ENCODE measurements around the gene ELFN2. TPM values are rescaled to one million over a fixed set of nuclear protein-coding genes. Genes with fewer than 3 reads are reported as not detected.

Gene ELFN2
- total RNA-seq, 1 donor from 2014 or later: 0.05 TPM

DNA sequence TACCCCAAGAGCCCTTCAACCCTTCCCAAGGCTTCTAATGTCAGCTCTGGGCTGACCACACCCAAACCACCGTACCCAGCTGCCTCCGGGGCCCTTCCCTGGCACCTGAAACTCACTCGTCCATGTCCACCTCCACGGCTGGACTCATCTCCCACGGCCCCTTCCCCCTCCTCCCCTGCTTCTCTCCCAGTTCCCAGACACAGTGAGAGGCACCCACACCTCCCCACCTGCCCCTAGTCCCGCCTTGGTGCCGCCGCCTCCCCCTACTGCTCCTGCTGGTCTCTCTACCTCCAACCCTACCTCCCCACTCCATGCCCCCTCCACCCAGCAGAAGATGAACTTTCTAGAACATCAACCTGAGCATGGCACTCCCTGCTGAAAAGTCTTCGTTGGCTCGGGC is 39.5 kb downstream of the ELFN2 start:
- no peak for DNase-seq (ENCODE audit: low read depth)

DNA sequence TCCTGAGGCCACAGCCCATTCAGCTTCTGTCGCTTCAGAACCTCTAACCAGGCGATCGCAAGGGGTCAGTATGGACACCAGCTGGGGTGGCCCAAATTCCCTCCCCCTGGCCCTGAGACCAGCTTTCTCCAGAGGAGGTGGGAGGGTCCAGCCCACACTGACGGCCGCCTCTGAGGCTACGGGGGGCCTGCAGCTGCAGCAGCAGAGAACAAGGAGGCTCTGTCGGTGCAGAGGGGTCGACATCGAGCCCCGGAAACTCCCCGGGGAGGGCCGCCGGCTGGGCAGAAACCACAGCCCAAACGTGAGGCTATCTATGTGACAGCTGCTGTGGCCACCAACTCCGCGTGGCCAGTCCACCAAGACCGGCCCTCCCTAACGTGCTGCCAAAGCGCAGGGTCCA is 40.8 kb downstream of the ELFN2 start:
- DNase-seq (ENCODE audit: low read depth): peak; percentile 69

DNA sequence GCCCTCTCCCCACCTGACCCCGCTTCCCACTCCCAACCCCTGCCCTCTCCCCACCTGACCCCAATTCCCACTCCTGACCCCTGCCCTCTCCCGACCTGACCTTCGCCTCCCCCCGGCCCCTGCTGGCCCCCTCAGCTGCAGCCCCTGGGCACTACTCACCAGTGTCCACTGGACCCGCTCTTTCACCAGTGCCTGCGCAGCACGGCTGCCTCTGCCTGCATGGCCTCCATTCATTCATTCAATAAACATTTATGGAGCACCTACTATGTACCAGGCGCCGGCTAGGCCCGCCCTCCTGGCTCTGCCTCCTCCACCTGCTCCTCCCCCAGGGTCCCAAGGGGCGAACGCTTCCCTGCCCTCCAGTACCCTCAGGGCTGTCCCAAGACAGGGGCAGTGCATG is 42.6 kb downstream of the ELFN2 start:
- no peak for DNase-seq (ENCODE audit: low read depth)

DNA sequence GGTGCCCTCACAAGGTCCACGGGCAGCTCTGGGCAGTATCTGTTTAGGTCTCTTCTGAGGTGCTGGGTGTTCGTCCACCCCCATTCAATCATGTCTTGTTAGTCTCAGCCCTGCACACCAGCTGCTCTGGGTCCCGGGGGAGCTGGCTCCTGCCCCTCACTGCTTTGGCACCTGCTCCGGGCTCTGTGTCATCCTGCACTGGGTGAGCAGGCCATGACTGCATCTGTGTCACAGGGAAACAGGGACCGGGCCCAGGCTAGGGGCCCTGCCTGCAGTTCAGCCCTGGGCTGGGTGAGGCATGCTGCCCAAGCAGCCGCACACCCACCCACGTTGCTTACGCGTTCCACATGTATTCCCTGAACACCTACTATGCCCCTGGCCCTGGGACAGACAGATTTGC is 43.9 kb downstream of the ELFN2 start:
- DNase-seq (ENCODE audit: low read depth): peak; percentile 95

DNA sequence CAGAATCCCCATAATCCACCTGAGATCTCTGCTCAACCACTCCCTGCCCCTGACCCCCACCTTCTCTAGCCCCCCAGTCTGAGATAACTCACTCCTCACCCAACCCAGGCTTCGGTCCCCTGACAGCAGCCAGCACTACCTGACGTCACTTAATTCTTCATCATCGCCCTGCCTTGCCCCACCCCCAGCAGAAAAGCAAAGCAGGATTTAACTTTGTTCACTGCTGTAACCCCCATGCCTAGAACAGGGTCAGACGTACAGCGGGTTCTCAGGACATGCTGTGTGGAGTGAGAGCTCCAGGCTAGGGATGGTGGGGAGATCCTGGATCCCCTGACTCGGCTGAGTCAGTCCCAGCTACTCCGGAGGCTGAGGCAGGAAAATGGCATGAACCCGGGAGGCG is 45.8 kb downstream of the ELFN2 start:
- no peak for DNase-seq (ENCODE audit: low read depth)

DNA sequence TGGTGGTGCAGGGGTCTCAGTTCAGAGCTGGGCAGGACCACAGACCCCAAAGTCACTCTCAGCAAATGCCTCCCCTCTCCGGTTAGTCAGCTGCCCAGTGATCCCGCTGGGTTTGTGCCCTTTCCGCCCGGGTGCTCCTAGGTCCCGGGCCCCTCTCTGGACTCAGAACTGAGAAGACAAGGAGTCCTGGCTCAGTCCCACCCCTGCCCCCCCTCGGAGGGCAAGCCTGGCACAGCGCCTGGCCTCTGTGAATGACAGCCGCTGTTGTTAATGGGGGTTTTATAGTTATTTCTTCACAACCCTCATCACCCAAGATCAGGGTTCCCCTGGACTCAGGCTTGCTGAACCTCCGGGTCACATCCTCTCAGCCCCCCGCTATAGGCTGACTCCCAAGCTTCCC is 47.6 kb downstream of the ELFN2 start:
- DNase-seq (ENCODE audit: low read depth): peak; percentile 50

DNA sequence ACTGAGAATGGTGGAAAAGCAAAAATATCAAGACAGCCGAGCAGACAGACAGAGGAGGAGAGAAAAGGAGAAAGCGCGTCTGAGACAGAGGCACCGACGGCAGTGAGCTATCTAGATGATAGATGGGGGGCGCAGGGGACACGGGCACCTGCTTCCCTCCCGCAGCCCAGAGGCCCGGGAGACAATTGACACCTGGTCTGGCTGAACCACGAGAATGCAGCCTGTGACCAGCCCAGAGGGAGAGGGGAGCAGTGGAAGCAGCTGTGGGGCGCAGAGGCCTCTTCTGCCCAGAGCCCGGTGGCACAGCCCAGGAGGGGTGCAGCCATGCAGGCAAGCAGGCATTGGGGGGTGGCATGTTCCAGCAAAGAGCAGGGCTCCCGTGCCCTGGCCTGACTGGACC is 48.2 kb downstream of the ELFN2 start:
- peak; percentile 85 for DNase-seq (ENCODE audit: low read depth)

DNA sequence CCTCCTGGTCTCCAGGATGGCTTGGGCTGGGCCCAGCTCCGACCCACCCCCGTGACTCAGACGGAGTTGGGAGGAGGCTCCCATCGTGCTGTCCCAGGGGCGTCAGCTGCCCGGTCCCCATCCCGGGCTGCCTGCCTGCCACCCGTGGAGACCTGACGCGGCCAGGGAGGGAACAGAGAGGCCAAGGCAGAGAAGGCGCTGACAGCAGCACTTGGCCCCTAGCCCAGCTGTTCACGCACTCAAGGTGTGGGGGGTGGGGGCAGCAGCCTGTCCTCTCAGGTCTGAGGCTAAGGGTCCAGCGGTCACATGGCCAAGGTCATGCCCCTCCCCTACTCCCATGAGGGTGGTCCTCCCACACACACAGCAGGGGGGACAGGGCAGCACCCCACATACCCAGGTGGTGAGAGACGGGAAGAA is 48.6 kb downstream of the ELFN2 start:
- peak; percentile 49 for DNase-seq (ENCODE audit: low read depth)

DNA sequence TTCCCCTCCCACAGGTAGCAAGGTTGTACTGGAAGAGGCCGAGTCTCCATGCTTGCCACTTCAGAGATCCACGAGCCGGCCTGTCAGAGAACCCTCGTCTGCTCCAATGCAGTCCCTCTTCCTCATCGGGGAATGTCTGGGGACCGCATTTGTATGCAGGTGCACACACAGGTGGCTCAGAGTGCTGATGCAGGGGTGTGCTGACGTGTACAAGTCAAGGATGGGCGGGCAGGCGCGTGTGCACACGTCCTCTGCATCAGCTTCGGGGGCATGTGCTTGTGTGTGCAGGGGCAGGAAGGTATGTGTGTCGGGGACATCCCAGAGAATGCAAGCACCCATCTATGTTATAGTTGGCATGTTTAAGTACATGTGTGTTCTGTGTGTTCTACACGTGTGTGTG is 49.4 kb downstream of the ELFN2 start:
- no peak for DNase-seq (ENCODE audit: low read depth)

DNA sequence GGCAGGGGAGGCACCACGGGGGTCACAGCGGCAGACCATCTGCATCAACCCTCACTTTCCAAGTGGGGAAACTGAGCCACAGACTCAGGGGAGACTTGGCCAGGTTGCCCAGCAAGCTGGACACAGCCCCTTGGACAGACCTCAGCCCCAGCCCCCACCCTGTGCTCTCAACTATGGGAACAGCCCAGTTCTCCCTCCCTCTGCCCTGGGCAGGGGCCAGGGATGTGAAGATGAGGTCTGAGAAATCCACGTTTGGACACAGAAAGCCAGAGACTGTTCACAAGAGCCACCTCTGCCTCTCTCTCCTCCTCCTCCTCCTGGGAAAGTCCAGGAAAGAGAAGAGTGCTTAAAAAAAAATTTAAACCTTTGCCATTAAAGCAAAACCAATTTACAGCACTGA is 50.1 kb downstream of the ELFN2 start:
- DNase-seq (ENCODE audit: low read depth): no peak

DNA sequence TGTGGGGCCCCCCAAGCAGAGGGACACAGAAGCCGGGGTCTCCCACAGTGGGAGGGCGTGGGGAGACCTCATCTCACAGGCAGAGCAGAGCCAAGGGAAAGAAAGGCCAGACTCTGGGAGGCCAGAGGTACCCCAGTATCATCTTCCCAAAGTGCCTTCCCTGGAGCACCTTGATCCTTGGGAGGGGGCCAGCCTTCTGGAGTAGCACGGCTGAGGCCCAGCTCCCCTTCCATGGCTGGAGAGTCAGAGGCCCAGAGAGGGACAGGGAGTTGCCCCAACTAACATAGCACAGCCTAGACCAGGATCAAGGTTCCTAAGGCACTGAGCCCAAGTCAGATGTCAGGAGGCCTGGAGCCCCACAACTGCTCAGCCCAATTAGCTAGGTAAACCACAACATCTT is 50.6 kb downstream of the ELFN2 start:
- DNase-seq (ENCODE audit: low read depth): no peak

DNA sequence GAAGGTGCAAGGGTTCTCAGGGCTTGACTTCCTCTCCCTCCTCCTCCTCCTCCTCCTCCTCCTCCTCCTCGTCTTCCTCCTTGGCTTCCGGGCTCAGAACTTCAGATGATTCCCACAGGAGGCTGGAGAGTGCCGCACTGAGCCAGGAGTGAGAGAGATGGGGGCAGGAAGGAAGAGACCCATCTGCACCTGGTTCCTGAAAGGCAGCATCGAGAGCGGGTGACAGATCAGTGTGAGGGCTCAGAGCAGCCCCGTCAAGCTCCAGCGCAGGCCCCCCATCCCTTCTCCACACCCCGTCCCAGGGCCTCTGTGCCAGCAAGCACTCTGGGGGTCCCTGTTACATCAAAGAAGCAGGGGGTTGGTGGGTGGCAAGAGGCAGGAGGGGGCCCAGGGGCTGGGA is 51.5 kb downstream of the ELFN2 start:
- DNase-seq (ENCODE audit: low read depth): no peak

DNA sequence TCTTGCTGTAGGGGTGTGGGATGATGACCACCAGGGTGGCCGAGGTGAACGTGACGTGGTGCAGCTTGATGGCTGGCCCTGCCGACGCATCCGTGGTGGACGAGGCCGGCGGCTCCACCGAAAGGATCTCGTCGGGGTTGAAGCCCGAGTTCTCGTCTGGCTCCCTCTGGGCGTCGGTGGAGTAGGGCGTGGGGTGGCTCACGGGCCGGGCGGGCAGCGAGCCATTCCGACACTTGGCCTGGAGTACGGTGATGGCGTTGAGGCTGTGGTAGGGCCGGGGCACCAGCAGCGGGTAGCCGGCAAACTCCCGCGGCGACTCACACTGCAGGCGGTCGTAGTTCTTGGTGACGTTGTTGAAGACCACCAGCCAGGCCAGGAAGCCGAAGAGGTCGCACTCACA is 52.7 kb downstream of the ELFN2 start:
- DNase-seq (ENCODE audit: low read depth): no peak

DNA sequence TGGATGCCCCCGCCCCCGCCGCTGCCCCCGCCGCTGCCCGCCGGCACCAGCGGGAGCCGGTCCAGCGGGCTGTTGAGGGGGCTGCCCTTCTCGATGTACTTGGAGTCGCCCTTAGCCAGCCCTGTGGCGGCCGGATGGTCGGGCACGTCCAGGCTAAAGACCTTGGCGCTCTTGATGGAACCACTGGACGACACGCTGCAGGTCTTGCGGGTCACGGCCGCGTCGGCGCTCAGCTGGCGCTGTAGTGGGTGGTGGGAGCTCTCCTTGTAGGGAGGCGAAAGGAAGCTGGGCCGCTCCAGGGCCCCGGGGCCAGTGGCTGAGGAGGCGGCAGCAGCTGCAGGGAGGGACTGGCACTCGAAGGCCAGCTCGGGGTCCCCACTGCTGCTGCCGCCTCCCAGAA is 53.8 kb downstream of the ELFN2 start:
- DNase-seq (ENCODE audit: low read depth): no peak

DNA sequence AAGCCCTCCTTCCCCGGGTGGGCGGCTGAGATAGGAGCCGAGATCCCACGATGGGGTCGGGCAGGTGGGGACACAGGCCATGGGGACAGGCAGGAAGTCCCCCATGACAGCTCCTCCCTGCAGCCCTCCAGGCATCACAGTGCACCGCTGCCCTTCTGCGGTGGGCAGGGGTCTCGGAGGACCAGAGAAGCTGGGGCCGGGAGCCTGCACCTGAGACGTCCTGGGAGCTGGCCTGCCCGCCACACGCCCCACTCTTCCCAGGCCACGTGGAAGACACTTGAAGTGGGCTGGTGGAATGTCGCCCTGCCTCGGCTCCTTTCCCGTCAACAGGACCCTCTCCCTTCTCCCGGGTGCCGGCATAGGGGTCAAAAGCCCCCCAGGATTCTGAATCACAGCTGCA is 55.4 kb downstream of the ELFN2 start:
- no peak for DNase-seq (ENCODE audit: low read depth)

DNA sequence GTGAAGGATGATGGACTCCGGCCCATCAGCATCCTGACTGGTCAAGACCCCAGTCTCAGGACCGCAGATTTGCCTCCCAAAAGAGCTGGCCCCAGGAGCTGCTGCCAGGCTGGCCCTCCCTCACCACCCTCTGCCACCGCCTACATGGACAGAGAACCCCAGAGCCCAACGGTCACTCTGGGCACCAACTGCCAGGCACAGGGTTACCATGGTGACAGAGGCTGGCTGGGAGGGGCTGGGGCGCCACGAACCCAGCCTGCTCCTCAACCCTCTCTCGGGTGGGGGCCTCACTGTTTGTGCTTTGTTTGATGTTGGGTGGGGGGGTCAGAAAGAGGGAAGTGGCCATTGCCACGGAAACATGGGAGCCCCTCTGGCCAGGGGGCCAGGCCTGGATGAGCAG is 55.8 kb downstream of the ELFN2 start:
- no peak for DNase-seq (ENCODE audit: low read depth)

DNA sequence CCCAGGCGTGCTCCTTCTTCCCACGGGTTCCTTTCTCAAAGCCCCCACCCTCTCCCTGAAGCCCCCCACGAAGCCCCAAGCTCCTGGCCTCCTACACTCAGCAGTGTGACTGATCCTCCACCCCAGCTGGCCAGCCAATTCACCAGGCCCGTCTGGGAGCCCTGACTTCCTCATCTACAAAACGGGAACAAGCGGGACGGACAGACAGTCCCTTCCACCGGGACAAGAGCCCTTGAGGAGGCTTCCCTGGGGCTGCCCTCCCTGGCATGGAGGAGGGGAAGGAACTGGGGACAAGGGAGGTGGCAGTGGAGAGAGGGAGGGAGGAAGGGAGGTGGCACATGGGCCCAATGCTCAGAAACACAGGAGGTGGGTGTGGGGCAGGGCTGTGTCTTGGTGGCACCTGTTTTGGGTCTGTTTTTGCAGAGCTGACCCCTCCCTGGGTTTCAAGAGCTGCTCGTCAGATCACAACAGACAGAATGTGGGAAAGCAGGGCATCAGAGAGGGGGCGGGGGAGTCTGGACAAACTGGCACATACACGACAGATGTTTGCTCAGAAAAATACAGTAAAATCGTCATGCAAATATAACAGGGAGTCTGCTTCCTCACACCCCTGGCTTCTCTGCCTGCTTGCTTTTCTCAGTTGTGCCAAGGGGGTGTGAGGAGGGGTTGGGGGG is 56.8 kb downstream of the ELFN2 start:
- no peak for DNase-seq (ENCODE audit: low read depth)

DNA sequence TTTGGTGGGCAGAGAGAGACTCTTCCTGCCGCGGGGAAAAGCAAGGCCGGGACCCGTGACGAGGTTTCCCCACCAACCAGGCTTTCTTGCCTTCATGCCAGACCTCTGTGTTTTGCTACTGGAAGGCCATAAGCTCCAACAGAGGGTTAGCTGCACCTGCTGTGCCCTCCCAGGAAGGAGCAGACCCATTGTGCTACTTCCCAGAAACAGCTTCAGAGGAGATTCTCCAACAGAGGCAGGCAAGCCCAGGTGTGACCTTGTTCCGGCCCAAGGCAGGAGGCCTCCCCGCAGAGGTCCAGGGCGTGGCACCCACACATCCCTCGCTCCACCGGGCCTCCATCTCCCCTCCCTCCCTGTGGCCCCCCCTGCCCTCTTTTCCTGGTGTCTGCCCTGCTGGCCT is 57.8 kb downstream of the ELFN2 start:
- DNase-seq (ENCODE audit: low read depth): no peak

DNA sequence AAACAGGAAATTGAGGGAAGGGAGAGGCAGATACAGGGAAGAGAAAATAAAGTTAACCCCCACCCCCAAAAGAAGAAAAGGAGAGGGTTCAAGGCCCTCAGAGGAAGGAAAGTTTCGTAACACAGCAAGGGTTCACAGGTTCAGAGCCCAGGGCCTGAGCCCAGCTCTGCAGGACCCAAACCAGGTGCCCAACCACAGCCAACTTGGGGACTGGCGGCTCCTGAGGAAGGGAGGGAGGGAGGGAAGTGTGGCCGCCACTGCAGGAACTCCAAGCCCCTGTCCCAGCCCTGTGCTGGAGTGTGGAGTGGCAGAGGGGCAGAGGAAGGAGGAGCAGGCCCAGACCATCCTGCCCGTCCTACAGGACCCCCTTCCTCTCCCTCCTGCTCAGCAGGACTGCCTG is 59.2 kb downstream of the ELFN2 start:
- no peak for DNase-seq (ENCODE audit: low read depth)

DNA sequence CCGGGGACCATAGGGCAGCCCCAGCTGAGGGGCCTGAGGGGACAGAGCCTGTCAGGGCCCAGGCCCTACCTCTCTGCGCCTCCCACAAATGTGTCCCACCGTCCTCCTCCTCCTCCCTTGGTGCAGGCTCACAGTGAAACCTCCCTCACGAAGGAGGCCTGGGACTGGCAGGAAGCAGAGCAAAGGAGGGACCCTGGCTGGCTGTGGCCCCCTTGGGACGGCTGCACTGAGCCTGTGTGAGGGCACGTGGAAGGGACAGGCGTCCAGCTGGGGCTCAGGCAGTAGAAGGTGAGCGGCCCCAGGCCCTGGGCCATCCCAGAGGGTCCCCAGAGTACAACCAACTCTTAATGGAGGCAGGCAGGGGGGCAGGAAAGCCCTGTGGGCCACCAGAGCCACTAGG is 60.7 kb downstream of the ELFN2 start:
- DNase-seq (ENCODE audit: low read depth): no peak

DNA sequence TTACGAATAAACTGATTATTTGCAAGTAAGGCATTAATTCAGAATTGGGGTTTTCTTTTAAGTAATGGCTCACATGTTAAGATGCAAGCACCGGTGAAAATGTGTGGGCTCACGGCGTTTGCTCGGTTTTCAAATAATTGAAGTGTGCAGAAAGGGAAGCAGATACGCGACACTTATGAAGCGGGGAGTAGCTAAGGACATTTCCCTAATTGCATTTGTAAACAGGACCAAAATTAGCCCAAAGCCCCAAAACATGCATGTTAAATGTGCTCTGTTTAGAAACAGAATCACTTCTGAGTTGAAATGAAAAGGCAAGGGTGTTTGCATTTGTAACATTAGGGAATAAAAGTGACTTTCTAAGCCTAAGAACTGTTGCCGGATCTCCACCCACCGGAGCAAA is 61.3 kb downstream of the ELFN2 start:
- DNase-seq (ENCODE audit: low read depth): no peak

DNA sequence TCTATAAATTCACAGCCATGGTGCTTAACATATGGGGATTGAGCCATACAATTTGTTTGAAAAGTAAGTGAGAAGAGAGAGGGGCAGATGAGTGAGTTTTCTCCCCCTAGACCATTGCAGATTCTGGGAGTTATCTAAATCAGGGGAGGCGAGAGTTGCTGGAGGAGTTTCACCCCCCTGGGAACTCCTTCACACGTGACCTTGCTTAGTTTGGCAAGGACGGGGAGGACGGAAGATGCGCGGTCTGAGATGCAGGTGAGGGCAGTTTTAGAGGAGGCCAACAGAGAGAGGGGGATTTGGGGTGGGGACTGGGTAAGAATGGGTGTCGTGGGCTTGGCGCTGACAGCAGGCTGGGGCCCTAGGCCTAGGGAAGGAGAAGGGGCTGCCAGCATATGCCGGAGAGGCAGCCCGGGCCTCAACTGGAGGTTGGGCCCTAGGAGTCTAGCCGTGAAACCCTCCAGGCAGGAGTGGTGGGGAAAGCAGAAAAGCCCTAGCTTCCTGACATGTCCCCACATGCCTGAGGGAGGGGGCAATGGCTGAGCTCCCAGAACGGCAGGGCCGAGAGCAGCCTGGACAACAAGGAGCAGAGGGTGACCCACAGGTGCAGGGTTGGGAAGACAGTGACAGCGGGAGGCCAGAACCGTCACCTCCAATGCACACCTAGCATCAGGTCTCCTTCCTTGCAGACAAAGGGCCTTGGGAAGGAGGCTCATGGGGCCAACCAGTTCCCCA is 63.9 kb downstream of the ELFN2 start:
- DNase-seq (ENCODE audit: low read depth): no peak

DNA sequence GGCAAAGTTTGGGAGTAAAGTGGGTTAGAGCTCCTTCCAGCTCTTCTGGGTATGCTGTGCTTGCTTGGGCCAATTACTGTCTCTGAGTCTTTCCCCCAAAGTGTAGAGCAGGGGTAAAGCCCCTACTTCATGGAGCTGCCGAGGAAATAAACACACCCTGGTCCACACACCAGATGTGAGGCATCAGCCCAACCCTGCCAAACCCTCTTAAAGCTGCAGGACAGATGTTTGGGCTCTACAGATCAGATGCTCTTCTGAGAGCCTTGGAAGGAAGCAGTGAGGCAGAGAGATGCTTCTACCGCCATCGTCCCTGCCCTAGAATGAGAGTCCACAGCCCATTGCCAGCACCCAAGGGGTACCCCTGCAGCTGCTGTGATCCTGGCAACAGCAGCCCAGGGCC is 64.7 kb downstream of the ELFN2 start:
- no peak for DNase-seq (ENCODE audit: low read depth)

Measured in myocyte (in vitro differentiated cells).